ENCODE data around the gene PREB.
"Not testable (repeated sequence)": the region's sequence is repeated elsewhere in the genome, so short reads cannot be mapped to it uniquely, and the experiment has no call there.

PREB gene

GRCh38 chr2:27133905-27134780 is at the start of gene PREB:
Gene PREB, minus strand, starts transcription at chr2:27134636. Its CDS starts 215 bp downstream, at chr2:27134421.
- in situ Hi-C loops (cut with MboI; ENCODE audit: low sequenced_read_pairs), result no loop called here

GRCh38 chr2:27184115-27184514 is 49.7 kb upstream of the PREB start:
- in situ Hi-C loops (cut with MboI; ENCODE audit: low sequenced_read_pairs), result no loop called here

GRCh38 chr2:27182346-27182745 is 47.9 kb upstream of the PREB start:
- in situ Hi-C loops (cut with MboI; ENCODE audit: low sequenced_read_pairs), result no loop called here

- in situ Hi-C loops (cut with MboI; ENCODE audit: low sequenced_read_pairs), result no loop called here
These were observed 45.0 kb upstream of the PREB start for GRCh38 chr2:27179344-27180000.

GRCh38 chr2:27178469-27178868 is 44.0 kb upstream of the PREB start:
- in situ Hi-C loops (cut with MboI; ENCODE audit: low sequenced_read_pairs), result no loop called here

GRCh38 chr2:27177441-27178351 is 43.3 kb upstream of the PREB start:
- in situ Hi-C loops (cut with MboI; ENCODE audit: low sequenced_read_pairs), result no loop called here

- in situ Hi-C loops (cut with MboI; ENCODE audit: low sequenced_read_pairs), result not testable (repeated sequence)
These were observed 41.3 kb upstream of the PREB start for GRCh38 chr2:27175781-27176180.

- in situ Hi-C loops (cut with MboI; ENCODE audit: low sequenced_read_pairs), result no loop called here
These were observed 40.9 kb upstream of the PREB start for GRCh38 chr2:27175330-27175729.

GRCh38 chr2:27174638-27175037 is 40.2 kb upstream of the PREB start:
- in situ Hi-C loops (cut with MboI; ENCODE audit: low sequenced_read_pairs), result no loop called here

- in situ Hi-C loops (cut with MboI; ENCODE audit: low sequenced_read_pairs), result no loop called here
These were observed 37.0 kb upstream of the PREB start for GRCh38 chr2:27171351-27171848.

- in situ Hi-C loops (cut with MboI; ENCODE audit: low sequenced_read_pairs), result no loop called here
These were observed 36.3 kb upstream of the PREB start for GRCh38 chr2:27170581-27171337.

- in situ Hi-C loops (cut with MboI; ENCODE audit: low sequenced_read_pairs), result no loop called here
These were observed 30.7 kb upstream of the PREB start for GRCh38 chr2:27164960-27165763.

- in situ Hi-C loops (cut with MboI; ENCODE audit: low sequenced_read_pairs), result no loop called here
These were observed 28.0 kb upstream of the PREB start for GRCh38 chr2:27162151-27163121.

- in situ Hi-C loops (cut with MboI; ENCODE audit: low sequenced_read_pairs), result no loop called here
These were observed 25.8 kb upstream of the PREB start for GRCh38 chr2:27160191-27160590.

- in situ Hi-C loops (cut with MboI; ENCODE audit: low sequenced_read_pairs), result no loop called here
These were observed 24.8 kb upstream of the PREB start for GRCh38 chr2:27159271-27159670.

GRCh38 chr2:27158468-27158867 is 24.0 kb upstream of the PREB start:
- in situ Hi-C loops (cut with MboI; ENCODE audit: low sequenced_read_pairs), result no loop called here

- in situ Hi-C loops (cut with MboI; ENCODE audit: low sequenced_read_pairs), result no loop called here
These were observed 20.7 kb upstream of the PREB start for GRCh38 chr2:27155069-27155520.

GRCh38 chr2:27154488-27154887 is 20.1 kb upstream of the PREB start:
- in situ Hi-C loops (cut with MboI; ENCODE audit: low sequenced_read_pairs), result no loop called here

All from HL-60/S4 (cell line).